ENCODE data around the gene AP1S3.

Gene AP1S3

GRCh38 chr2:223834431-223834830 lies 3.0 kb downstream of the AP1S3 start:
- no peak overlapping the region for H3K4me3 ChIP-seq (ENCODE audit: low read depth, low read length)
- TF ChIP-seq CTCF (IDR thresholded peaks at IDR 0.05; ENCODE audit: borderline replicate concordance, insufficient read depth, low read depth, low read length) = no peak

GRCh38 chr2:223832241-223832903 lies 5.0 kb downstream of the AP1S3 start:
- no peak for TF ChIP-seq CTCF (IDR thresholded peaks at IDR 0.05; ENCODE audit: borderline replicate concordance, insufficient read depth, low read depth, low read length)
- H3K4me3 ChIP-seq (ENCODE audit: low read depth, low read length) = no peak overlapping the region

GRCh38 chr2:223829128-223829527 lies 8.3 kb downstream of the AP1S3 start:
- no peak overlapping the region for H3K4me3 ChIP-seq (ENCODE audit: low read depth, low read length)
- no peak for TF ChIP-seq CTCF (IDR thresholded peaks at IDR 0.05; ENCODE audit: borderline replicate concordance, insufficient read depth, low read depth, low read length)

GRCh38 chr2:223828314-223828713 lies 9.1 kb downstream of the AP1S3 start:
- H3K4me3 ChIP-seq (ENCODE audit: low read depth, low read length) = no peak overlapping the region

GRCh38 chr2:223826995-223827394 lies 10.4 kb downstream of the AP1S3 start:
- H3K4me3 ChIP-seq (ENCODE audit: low read depth, low read length) = no peak overlapping the region
- no peak for TF ChIP-seq CTCF (IDR thresholded peaks at IDR 0.05; ENCODE audit: borderline replicate concordance, insufficient read depth, low read depth, low read length)

More at GRCh38 chr2:223828314-223828713, 9.1 kb downstream of the AP1S3 start:
- no peak for TF ChIP-seq CTCF (IDR thresholded peaks at IDR 0.05; ENCODE audit: borderline replicate concordance, insufficient read depth, low read depth, low read length)

GRCh38 chr2:223824301-223824700 lies 13.1 kb downstream of the AP1S3 start:
- H3K4me3 ChIP-seq (ENCODE audit: low read depth, low read length) = no peak overlapping the region
- no peak for TF ChIP-seq CTCF (IDR thresholded peaks at IDR 0.05; ENCODE audit: borderline replicate concordance, insufficient read depth, low read depth, low read length)

GRCh38 chr2:223822818-223823217 lies 14.6 kb downstream of the AP1S3 start:
- TF ChIP-seq CTCF (IDR thresholded peaks at IDR 0.05; ENCODE audit: borderline replicate concordance, insufficient read depth, low read depth, low read length) = no peak
- H3K4me3 ChIP-seq (ENCODE audit: low read depth, low read length) = no peak overlapping the region
